GM20000 (cell line): ENCODE data around the gene INTS2.
"Not testable (repeated sequence)": the region's sequence is repeated elsewhere in the genome, so short reads cannot be mapped to it uniquely, and the experiment has no call there.

Experiments
- DNase-seq: peaks from one replicate; pipeline ENCODE4 v3.0.0; 2012; ENCODE audit warnings: low spot score
- CTCF ChIP-seq: IDR thresholded peaks from 2 replicates; pipeline ENCODE4 v1.5.1; 2012; ENCODE audit warnings: mild to moderate bottlenecking, control low read depth; ENCODE audit errors: extremely low read depth, missing control alignments

INTS2 gene

GRCh38 chr17:61862105-61862574 lies 65.6 kb downstream of the INTS2 start:
- DNase-seq = no peak

GRCh38 chr17:61860397-61860796 lies 67.4 kb downstream of the INTS2 start:
- not testable (repeated sequence) for DNase-seq

More at GRCh38 chr17:61862105-61862574, 65.6 kb downstream of the INTS2 start:
- TF ChIP-seq CTCF = no peak

- DNase-seq = no peak
- no peak for TF ChIP-seq CTCF
Measured at GRCh38 chr17:61856035-61856434, 71.7 kb downstream of the INTS2 start.

- DNase-seq = no peak
- TF ChIP-seq CTCF = no peak
Measured at GRCh38 chr17:61852857-61853256, 74.9 kb downstream of the INTS2 start.

- no peak for TF ChIP-seq CTCF
- no peak for DNase-seq
Measured at GRCh38 chr17:61849674-61850073, 78.1 kb downstream of the INTS2 start.

GRCh38 chr17:61848896-61849295 lies 78.9 kb downstream of the INTS2 start:
- no peak for DNase-seq
- TF ChIP-seq CTCF = no peak

- no peak for TF ChIP-seq CTCF
- no peak for DNase-seq
Measured at GRCh38 chr17:61848247-61848646, 79.5 kb downstream of the INTS2 start.

GRCh38 chr17:61847659-61848058 lies 80.1 kb downstream of the INTS2 start:
- no peak for DNase-seq
- TF ChIP-seq CTCF = no peak
